Stimulated activated CD4-positive, alpha-beta T cell treated with anti-CD3 and anti-CD28 coated beads, Interleukin-15, amount 100 ng/mL, for 24 hours (primary cell): ENCODE measurements around the gene ZNF888.
"Not testable (repeated sequence)": the region's sequence is repeated elsewhere in the genome, so short reads cannot be mapped to it uniquely, and the experiment has no call there.

ENCODE experiments used
- DNase-seq: peaks from one replicate; pipeline ENCODE4 v3.0.0-alpha.2; 2020

Gene ZNF888

GRCh38 chr19:52922841-52923777 is at the start of gene ZNF888:
TSS of gene ZNF888 (minus strand) at chr19:52923428. CDS start at chr19:52917873, 5,555 bp downstream.
- peak; percentile 84 for DNase-seq

- DNase-seq: no peak
Observed at GRCh38 chr19:52967772-52968171, 44.5 kb upstream of the ZNF888 start.

- peak; percentile 18 for DNase-seq
Observed at GRCh38 chr19:52963247-52963618, 40.0 kb upstream of the ZNF888 start.

- peak; percentile 99 for DNase-seq
Observed at GRCh38 chr19:52962394-52963246, 39.4 kb upstream of the ZNF888 start, which contains the start of gene ZNF816. TSS of gene ZNF816 (minus strand) at chr19:52962881. CDS start at chr19:52956089, 6,792 bp downstream.

GRCh38 chr19:52961981-52962380 is 38.8 kb upstream of the ZNF888 start:
- no peak for DNase-seq

- DNase-seq: no peak
Observed at GRCh38 chr19:52959613-52960295, 36.5 kb upstream of the ZNF888 start.

- DNase-seq: no peak
Observed at GRCh38 chr19:52957591-52957990, 34.4 kb upstream of the ZNF888 start.

- DNase-seq: no peak
Observed at GRCh38 chr19:52956917-52957316, 33.7 kb upstream of the ZNF888 start.

- no peak for DNase-seq
Observed at GRCh38 chr19:52949422-52949821, 26.2 kb upstream of the ZNF888 start.

- no peak for DNase-seq
Observed at GRCh38 chr19:52948025-52948770, 25.0 kb upstream of the ZNF888 start.

- DNase-seq: peak; percentile 4
Observed at GRCh38 chr19:52946322-52947310, 23.4 kb upstream of the ZNF888 start.

GRCh38 chr19:52945652-52946321 is 22.6 kb upstream of the ZNF888 start:
- DNase-seq: no peak

- DNase-seq: not testable (repeated sequence)
Observed at GRCh38 chr19:52944703-52945493, 21.7 kb upstream of the ZNF888 start.

GRCh38 chr19:52943884-52944643 is 20.8 kb upstream of the ZNF888 start:
- DNase-seq: no peak

- no peak for DNase-seq
Observed at GRCh38 chr19:52943134-52943883, 20.1 kb upstream of the ZNF888 start.

GRCh38 chr19:52942386-52943133 is 19.3 kb upstream of the ZNF888 start:
- DNase-seq: peak; percentile 91

- DNase-seq: peak; percentile 21
Observed at GRCh38 chr19:52941941-52942385, 18.7 kb upstream of the ZNF888 start.
